Erythroblast (primary cell): ENCODE data around the gene PPM1E.

ENCODE experiments used
- GATA1 ChIP-seq: IDR thresholded peaks from 2 replicates; pipeline ENCODE4 v1.6.1; 2011; ENCODE audit warnings: low read depth, mild to moderate bottlenecking, control low read depth, low read length, moderate library complexity
- POLR2A ChIP-seq: IDR thresholded peaks from 2 replicates; pipeline ENCODE4 v1.6.1; 2011; ENCODE audit warnings: mild to moderate bottlenecking, low read length

DNA sequence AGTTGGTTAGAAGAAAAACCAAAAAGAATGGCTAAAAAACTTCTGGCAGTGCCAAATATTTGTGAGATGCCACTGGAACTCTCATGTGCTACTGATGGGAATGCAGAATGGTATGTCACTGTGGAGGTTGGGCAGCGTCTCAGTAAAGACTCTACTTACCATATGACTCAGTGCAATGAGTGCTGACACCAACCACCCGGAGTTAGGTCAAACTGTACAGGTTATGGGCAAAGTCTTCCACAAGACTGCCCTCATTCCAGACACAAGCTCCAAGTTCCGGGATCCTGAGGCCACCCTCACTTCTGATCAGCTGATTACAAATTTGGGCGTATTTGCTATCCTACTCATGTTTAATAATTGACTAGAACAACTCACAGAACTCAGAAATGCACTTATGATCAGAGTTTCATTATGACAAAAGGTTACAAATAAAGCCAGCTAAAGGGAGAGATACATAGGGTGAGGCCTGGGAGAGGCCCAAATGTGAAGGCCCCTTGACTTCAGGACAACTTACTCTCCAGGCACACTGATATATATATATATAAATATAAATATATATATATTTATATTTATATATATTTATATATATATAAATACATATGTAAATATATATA is 236.2 kb downstream of the PPM1E start:
- TF ChIP-seq POLR2A = no peak
- no peak for TF ChIP-seq GATA1
